Hepatocyte (in vitro differentiated cells): ENCODE data around the gene CDCA7L. TPM values are rescaled to one million over a fixed set of nuclear protein-coding genes. Genes with fewer than 3 reads are reported as not detected.
"Not testable (repeated sequence)": the region's sequence is repeated elsewhere in the genome, so short reads cannot be mapped to it uniquely, and the experiment has no call there.

ENCODE experiments used
- DNase-seq: peaks from one replicate; pipeline ENCODE4 v3.0.0-alpha.2; 2016; ENCODE audit warnings: low spot score
- H2AFZ ChIP-seq: fragments of 200-600 bp; sonication (generic); 2 replicates; pipeline ENCODE4 v1.6.0; 2016; ENCODE audit warnings: antibody characterized with exemption, mild to moderate bottlenecking
- H3K27ac ChIP-seq: fragments of 200-600 bp; sonication (generic); 2 replicates; pipeline ENCODE4 v1.5.1; 2016; ENCODE audit warnings: mild to moderate bottlenecking
- H3K27me3 ChIP-seq: fragments of 200-600 bp; sonication (generic); 2 replicates; pipeline ENCODE4 v1.6.1; 2016
- H3K36me3 ChIP-seq: fragments of 200-600 bp; sonication (generic); replicated peaks from 2 replicates; pipeline ENCODE4 v1.5.1; 2016; ENCODE audit warnings: low read depth; ENCODE audit not compliant: insufficient read depth
- H3K4me1 ChIP-seq: fragments of 200-600 bp; sonication (generic); 2 replicates; pipeline ENCODE4 v1.5.1; 2016; ENCODE audit warnings: mild to moderate bottlenecking, moderate library complexity; ENCODE audit not compliant: insufficient read depth
- H3K4me2 ChIP-seq: fragments of 200-600 bp; sonication (generic); 2 replicates; pipeline ENCODE4 v1.6.0; 2016
- H3K4me3 ChIP-seq: fragments of 200-600 bp; sonication (generic); 2 replicates; pipeline ENCODE4 v1.5.1; 2016; ENCODE audit warnings: mild to moderate bottlenecking
- H3K79me2 ChIP-seq: fragments of 200-600 bp; sonication (generic); 2 replicates; pipeline ENCODE4 v1.6.0; 2017; ENCODE audit warnings: mild to moderate bottlenecking
- H3K9me2 ChIP-seq: fragments of 200-600 bp; sonication (generic); replicated peaks from 2 replicates; pipeline ENCODE4 v1.6.0; 2017; ENCODE audit warnings: mild to moderate bottlenecking; ENCODE audit not compliant: insufficient read depth
- H3K9me3 ChIP-seq: fragments of 200-600 bp; sonication (generic); 2 replicates; pipeline ENCODE4 v1.5.1; 2016; ENCODE audit warnings: low read depth, mild to moderate bottlenecking
- H4K20me1 ChIP-seq: fragments of 200-600 bp; sonication (generic); 2 replicates; pipeline ENCODE4 v1.6.0; 2016; ENCODE audit warnings: mild to moderate bottlenecking; ENCODE audit not compliant: insufficient read depth, poor library complexity, severe bottlenecking
- CTCF ChIP-seq: fragments of 200-600 bp; sonication (generic); IDR thresholded peaks from 2 replicates; pipeline ENCODE4 v1.5.1; 2016; ENCODE audit warnings: antibody characterized with exemption, mild to moderate bottlenecking; ENCODE audit not compliant: poor library complexity
- EZH2 ChIP-seq: fragments of 200-600 bp; sonication (generic); IDR thresholded peaks from 2 replicates; pipeline ENCODE4 v1.6.1; 2016; ENCODE audit warnings: antibody characterized with exemption, mild to moderate bottlenecking, borderline replicate concordance
- EZH2phosphoT487 ChIP-seq: fragments of 200-600 bp; sonication (generic); IDR thresholded peaks from one replicate; pipeline ENCODE4 v1.6.1; 2018; ENCODE audit warnings: antibody characterized with exemption, mild to moderate bottlenecking, low read depth, moderate library complexity; ENCODE audit not compliant: unreplicated experiment, severe bottlenecking
- WGBS: methylation state at CpG from one replicate; pipeline ENCODE4 v1.1.6; 2016; ENCODE audit warnings: low lambda C conversion rate; ENCODE audit errors: missing lambda C conversion rate; 5-methylcytosine and 5-hydroxymethylcytosine counted together
- polyA plus RNA-seq: library from polyadenylated mRNA; unstranded; fragments of >200 nt; fragmentation: Nextera tagmentation; extraction: Ambion mirVana; gene quantifications from 2 replicates; pipeline ENCODE4 v1.2.1, GENCODE V29; 2016
- total RNA-seq: library from RNA; depleted of rRNA; stranded (reverse); fragments of >200 nt; gene quantifications from 2 replicates; pipeline ENCODE4 v1.2.3, GENCODE V29; 2014

CDCA7L gene
- total and polyA plus RNA-seq, 2 experiments from 2014 or later: 4.5 to 13.0 TPM

- Histone ChIP-seq H3K4me2 (no peak overlapping the region), H3K27ac (no peak overlapping the region)
- no peak for DNase-seq
Measured at GRCh38 chr7:21867226-21867625, 78.5 kb downstream of the CDCA7L start.

GRCh38 chr7:21866731-21867130 is 79.0 kb downstream of the CDCA7L start:
- Histone ChIP-seq H3K4me3 (no peak overlapping the region), H3K27ac (no peak overlapping the region), H3K79me2 (no peaks in the 10 kb centered on the region), H2AFZ (no peak overlapping the region), H3K4me1 (no peaks in the 10 kb centered on the region), H3K27me3 (no peaks in the 10 kb centered on the region), H3K4me2 (no peak overlapping the region), H3K9me2 (no peaks in the 10 kb centered on the region), H3K36me3 (no peaks in the 10 kb centered on the region), H3K9me3 (no peaks in the 10 kb centered on the region), H4K20me1 (no peaks in the 10 kb centered on the region)
- TF ChIP-seq CTCF (no peak), EZH2 (no peak), EZH2phosphoT487 (no peak)
- 50% methylated on average over 1 of the region's 1 CpG for WGBS
- DNase-seq: no peak

More at GRCh38 chr7:21867226-21867625, 78.5 kb downstream of the CDCA7L start:
- TF ChIP-seq CTCF: no peak
- TF ChIP-seq EZH2: no peak
- TF ChIP-seq EZH2phosphoT487: no peak
- Histone ChIP-seq H3K9me2 (no peaks in the 10 kb centered on the region), H3K4me1 (no peaks in the 10 kb centered on the region), H3K4me3 (no peak overlapping the region), H4K20me1 (no peaks in the 10 kb centered on the region), H2AFZ (no peak overlapping the region), H3K79me2 (no peaks in the 10 kb centered on the region), H3K36me3 (no peaks in the 10 kb centered on the region), H3K27me3 (no peaks in the 10 kb centered on the region), H3K9me3 (no peaks in the 10 kb centered on the region)

- not testable (repeated sequence) for H3K27ac ChIP-seq, H3K36me3 ChIP-seq, H4K20me1 ChIP-seq, H3K4me3 ChIP-seq, H3K4me1 ChIP-seq, H2AFZ ChIP-seq, H3K79me2 ChIP-seq, H3K9me2 ChIP-seq, DNase-seq, H3K27me3 ChIP-seq, H3K4me2 ChIP-seq, H3K9me3 ChIP-seq
- 64% methylated on average over 7 of the region's 7 CpGs for WGBS
Measured at GRCh38 chr7:21865631-21866204, 80.0 kb downstream of the CDCA7L start.

GRCh38 chr7:21851559-21851967 is 94.1 kb downstream of the CDCA7L start:
- no peak overlapping the region for H2AFZ ChIP-seq
- no peaks in the 10 kb centered on the region for H4K20me1 ChIP-seq
- H3K4me1 ChIP-seq: no peaks in the 10 kb centered on the region
- no peaks in the 10 kb centered on the region for H3K9me2 ChIP-seq
- H3K9me3 ChIP-seq: no peaks in the 10 kb centered on the region
- no peaks in the 10 kb centered on the region for H3K36me3 ChIP-seq
- H3K4me3 ChIP-seq: no peak overlapping the region
- DNase-seq: no peak
- H3K4me2 ChIP-seq: no peak overlapping the region
- TF ChIP-seq EZH2 (no peak), EZH2phosphoT487 (no peak), CTCF (no peak)
- H3K27me3 ChIP-seq: no peaks in the 10 kb centered on the region
- H3K79me2 ChIP-seq: no peaks in the 10 kb centered on the region
- 76% methylated on average over 6 of the region's 6 CpGs for WGBS
- H3K27ac ChIP-seq: no peak overlapping the region
